Breast epithelium (tissue), 4 donors: ENCODE measurements around the gene ALDH1A3. TPM values are rescaled to one million over a fixed set of nuclear protein-coding genes. Genes with fewer than 3 reads are reported as not detected.

Source experiments
- DNase-seq, 2 donors: peaks; one replicate each; pipeline ENCODE4 v3.0.0-alpha.2; 2019; ENCODE audit warnings: low spot score in 2 of 2
- H3K27ac ChIP-seq, 2 donors: fragments of 200-600 bp; sonication (generic) in 1 of 2; one replicate each; pipeline ENCODE4 v1.5.1; 2016 to 2019; ENCODE audit warnings: mild to moderate bottlenecking in 1 of 2
- H3K27me3 ChIP-seq, 2 donors: fragments of 200-600 bp; sonication (generic) in 1 of 2; one replicate each; pipeline versions ENCODE4 v1.5.1 to v1.6.0; 2017 to 2019; ENCODE audit warnings: control low read depth in 1 of 2, mild to moderate bottlenecking in 1 of 2
- H3K36me3 ChIP-seq: fragments of 200-600 bp; one replicate; pipeline ENCODE4 v1.5.1; 2019
- H3K4me1 ChIP-seq, 2 donors: fragments of 200-600 bp; sonication (generic); one replicate each; pipeline ENCODE4 v1.5.1; 2016 to 2019; ENCODE audit warnings: control low read depth in 1 of 2
- H3K4me3 ChIP-seq, 3 donors: fragments of 200-600 bp; sonication (generic); 1 replicate in 2 of 3; 2 replicates in 1 of 3; pipeline ENCODE4 v1.5.1; 2016 to 2019; ENCODE audit warnings: mild to moderate bottlenecking in 3 of 3, moderate library complexity in 2 of 3
- H3K9me3 ChIP-seq, 2 donors: fragments of 200-600 bp; sonication (generic) in 1 of 2; one replicate each; pipeline ENCODE4 v1.5.1; 2016 to 2019; ENCODE audit warnings: control low read depth in 1 of 2
- POLR2A ChIP-seq: fragments of 450-650 bp; IDR thresholded peaks from one replicate; pipeline ENCODE4 v1.6.1; 2016; ENCODE audit warnings: antibody characterized with exemption, mild to moderate bottlenecking, moderate library complexity
- POLR2AphosphoS5 ChIP-seq, 3 donors: sonication (generic); formaldehyde crosslinking; IDR thresholded peaks; one replicate each; pipeline ENCODE4 v1.6.1; 2017; ENCODE audit warnings: antibody characterized with exemption in 3 of 3
- intact Hi-C: fragments of 100-400 bp; cut with DNase I; formaldehyde crosslinking; loops from one replicate; pipeline ENCODE4 v1.15.1; 2023; ENCODE audit warnings: low total_unique reads
- total RNA-seq, 3 donors: library from RNA; depleted of rRNA; stranded (reverse); fragments of >200 nt; gene quantifications; one replicate each; pipeline ENCODE4 v1.1.0, GENCODE V29; 2016
- TF ChIP-seq, protein P1 (sequence below), 3 donors: fragments of 450-650 bp; IDR thresholded peaks; one replicate each; pipeline ENCODE4 v1.5.1; 2016 to 2017; ENCODE audit warnings: antibody characterized with exemption in 3 of 3, mild to moderate bottlenecking in 3 of 3, moderate library complexity in 3 of 3

ALDH1A3 gene
- total RNA-seq, 3 donors from 2014 or later = 24.2 to 207 (median 44.9) TPM

DNA sequence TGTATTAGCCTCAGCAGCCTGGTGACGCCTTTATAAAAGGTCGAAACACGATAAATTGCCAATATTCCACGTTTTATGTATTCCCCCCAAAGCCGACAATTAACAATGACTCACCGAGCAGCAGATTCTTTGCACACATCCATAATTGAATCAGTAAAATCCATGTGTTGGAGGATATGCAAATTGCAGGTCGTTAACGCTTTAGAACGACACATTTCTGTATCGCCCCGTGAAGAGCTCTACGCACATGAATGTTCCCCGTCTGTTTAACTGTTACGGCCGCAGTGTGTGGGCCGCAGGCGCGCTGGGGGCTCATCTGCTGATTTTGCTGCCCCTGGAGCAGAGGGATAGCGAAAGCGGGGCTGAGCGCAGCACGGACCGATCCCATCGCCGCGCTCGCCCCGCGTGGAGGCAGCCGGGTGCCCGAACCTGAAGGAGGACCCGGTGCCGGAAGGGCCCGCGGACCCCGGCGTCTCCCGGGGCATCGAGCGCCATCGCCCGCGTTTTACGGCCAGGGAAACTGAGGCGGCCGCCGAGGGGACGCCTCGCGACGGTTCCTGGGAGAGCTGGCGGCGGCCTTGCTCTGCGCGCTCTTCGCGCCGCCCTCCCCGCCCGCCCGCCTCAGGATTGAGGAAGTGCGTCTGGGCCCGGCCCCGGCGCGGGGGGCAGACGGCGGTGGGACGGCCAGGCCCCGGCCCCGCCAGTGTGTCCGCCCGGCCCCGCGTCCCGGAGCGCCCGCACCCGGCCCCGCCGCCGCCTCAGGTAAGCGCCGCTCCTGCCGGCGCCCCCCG lies 39.3 kb downstream of the ALDH1A3 start, which contains the start of gene LRRK1:
LRRK1 (plus strand) TSS at position 668 of the 791 bp plus-strand sequence. CDS start 5,276 bp downstream, outside the sequence.
- Histone ChIP-seq H3K27me3 (no peaks in the 10 kb centered on the region), H3K27ac (peak within 1 kb of the TSS; percentile 77 to 85), H3K9me3 (no peaks in the 10 kb centered on the region), H3K36me3 (no peaks in the 10 kb centered on the region), H3K4me1 (peaks cover 0 to 5% of the 10 kb centered on the region in 2 donors), H3K4me3 (peak within 1 kb of the TSS; percentile 75 to 96 (median 82))
- TF ChIP-seq POLR2AphosphoS5 (IDR thresholded peaks at IDR 0.05) (peak in 1 of 3 donors; percentile 12), POLR2A (peak; percentile 16)
- TF ChIP-seq, protein P1, sequence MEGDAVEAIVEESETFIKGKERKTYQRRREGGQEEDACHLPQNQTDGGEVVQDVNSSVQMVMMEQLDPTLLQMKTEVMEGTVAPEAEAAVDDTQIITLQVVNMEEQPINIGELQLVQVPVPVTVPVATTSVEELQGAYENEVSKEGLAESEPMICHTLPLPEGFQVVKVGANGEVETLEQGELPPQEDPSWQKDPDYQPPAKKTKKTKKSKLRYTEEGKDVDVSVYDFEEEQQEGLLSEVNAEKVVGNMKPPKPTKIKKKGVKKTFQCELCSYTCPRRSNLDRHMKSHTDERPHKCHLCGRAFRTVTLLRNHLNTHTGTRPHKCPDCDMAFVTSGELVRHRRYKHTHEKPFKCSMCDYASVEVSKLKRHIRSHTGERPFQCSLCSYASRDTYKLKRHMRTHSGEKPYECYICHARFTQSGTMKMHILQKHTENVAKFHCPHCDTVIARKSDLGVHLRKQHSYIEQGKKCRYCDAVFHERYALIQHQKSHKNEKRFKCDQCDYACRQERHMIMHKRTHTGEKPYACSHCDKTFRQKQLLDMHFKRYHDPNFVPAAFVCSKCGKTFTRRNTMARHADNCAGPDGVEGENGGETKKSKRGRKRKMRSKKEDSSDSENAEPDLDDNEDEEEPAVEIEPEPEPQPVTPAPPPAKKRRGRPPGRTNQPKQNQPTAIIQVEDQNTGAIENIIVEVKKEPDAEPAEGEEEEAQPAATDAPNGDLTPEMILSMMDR (IDR thresholded peaks at IDR 0.05) = no peak
- DNase-seq = no peak
- intact Hi-C loops = loop anchor here (2.0 kb wide), 1 partner anchor 88 kb away; no protein-coding TSS in a partner anchor

DNA sequence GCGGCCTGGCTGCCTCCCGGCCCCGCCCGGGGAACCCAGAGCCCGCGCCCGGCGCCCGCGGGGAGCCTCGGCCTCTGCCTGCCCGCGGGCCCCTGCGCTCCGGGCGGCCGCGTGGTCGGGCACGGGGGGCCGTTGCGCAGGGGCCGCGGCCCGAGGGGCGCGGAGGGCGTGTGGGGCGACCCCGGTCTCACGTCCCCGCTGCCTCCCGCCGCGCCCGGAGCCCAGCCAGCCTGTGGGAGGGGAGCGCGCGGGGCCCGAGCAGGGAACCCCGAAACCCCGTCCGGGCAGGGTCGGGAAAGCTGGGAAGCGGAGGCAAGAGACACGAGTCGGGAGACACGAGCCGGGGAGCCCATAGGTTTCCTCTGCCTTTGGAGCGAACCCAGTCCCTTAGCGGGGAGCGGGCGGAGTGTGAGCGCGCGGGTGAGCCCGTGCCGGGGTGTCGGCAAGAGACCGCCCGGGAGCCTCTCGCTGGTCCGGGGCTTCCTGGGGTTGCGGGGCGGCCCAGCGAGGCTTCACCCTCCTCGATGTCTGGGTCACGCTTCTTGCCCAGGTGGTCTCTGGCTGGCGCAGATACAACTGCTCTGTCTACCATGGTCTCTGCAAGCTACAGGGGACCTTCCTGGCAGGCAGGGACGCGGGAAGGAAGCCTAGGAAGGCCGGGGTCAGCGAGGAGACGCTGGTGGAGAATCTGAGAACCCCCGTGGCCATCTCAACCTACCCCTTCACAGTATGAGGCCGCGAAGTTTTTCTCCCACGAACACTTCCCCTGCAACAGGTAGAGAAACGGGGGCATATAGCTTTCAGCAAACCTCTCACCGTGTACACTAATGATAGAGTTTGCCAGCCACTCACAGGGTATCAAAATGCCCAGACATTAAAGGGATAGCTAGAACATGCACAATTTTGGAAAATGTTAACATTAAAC lies 40.1 kb downstream of the ALDH1A3 start:
- TF ChIP-seq, protein P1 (IDR thresholded peaks at IDR 0.05) = no peak
- TF ChIP-seq POLR2A (no peak), POLR2AphosphoS5 (IDR thresholded peaks at IDR 0.05) (no peak)
- Histone ChIP-seq H3K9me3 (no peaks in the 10 kb centered on the region), H3K4me3 (peak overlapping the region; percentile 75 to 96 (median 82)), H3K36me3 (no peaks in the 10 kb centered on the region), H3K27me3 (no peaks in the 10 kb centered on the region), H3K27ac (peak overlapping the region; percentile 64 to 85), H3K4me1 (peaks cover 0 to 5% of the 10 kb centered on the region in 2 donors)
- intact Hi-C loops = loop anchor here (1.0 to 2.0 kb wide), 2 partner anchors 33 to 87 kb away; no protein-coding TSS in a partner anchor
- DNase-seq = no peak

DNA sequence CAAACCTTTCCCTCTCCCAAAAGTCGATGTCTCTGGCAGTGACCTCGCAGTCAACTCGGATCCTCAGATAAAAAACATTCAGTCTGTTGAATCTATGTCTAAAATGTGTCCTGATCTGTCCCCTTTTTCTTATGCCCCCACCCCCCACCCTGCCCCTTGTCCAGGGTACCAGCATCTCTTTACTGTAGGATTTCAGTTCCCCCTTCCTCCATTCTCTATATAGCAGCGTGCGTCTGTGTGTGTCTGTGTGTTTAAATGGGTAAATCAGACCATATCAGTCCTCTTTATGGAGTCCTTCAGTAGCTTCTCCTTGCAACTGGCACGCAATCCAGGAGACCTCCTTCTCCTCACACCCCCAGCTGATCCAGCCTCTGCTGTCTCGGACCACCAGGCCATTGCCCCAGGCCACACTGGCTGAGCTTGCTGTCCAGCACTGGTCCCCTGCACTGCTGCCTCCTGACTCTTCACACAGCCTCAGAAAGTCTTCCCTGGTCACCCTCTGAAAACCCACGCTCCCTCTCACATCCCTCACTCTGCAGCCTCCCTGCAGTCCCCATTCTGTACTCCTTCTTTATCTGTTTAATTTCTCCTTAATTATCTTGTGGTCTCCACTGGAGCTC lies 41.0 kb downstream of the ALDH1A3 start:
- peak overlapping the region in 2 of 3 donors; percentile 82 to 96 for H3K4me3 ChIP-seq

DNA sequence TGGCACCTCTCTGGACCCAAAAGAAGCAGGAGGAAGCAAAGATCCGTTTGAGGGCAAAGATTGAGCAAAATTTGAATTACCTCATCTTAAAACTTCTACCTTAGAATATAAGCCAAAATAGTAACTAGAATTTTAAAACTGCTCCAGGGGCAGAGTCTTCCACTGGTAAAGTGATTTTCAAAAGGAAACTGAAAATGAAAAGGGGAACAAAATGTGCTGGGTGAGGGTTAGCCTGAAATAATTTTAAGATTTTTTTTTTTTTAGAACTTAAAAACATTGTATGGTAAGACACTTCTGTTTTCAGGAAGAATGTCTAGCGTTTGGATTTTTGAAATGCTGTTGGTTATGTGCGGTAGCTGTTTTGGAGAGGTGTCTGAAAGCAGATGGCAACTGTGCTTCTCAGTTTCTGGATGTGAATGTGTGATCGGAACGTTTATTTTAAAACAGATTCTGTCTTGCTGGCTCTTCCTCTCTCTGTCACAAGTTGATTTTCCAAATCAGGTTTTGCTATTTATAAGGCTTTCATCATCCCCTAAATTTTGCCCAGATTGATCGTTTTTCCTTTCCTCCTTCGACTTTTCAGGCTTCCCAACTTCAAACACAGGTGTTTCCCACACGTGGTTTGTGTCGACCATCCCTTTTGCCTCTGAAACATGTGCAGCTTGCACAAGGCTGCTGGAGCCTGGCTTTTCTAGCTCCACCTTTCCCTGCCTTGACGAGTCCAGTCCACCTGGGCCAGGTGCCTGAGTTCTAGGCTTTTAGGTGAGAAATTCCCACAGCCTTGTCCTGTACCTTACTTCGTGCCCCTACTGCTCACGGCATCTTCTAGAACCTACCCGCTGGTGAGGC lies 42.8 kb downstream of the ALDH1A3 start:
- H3K36me3 ChIP-seq = no peaks in the 10 kb centered on the region
- H3K9me3 ChIP-seq = no peaks in the 10 kb centered on the region
- no peaks in the 10 kb centered on the region for H3K27me3 ChIP-seq
- intact Hi-C loops = no loop called here
- TF ChIP-seq POLR2AphosphoS5 (IDR thresholded peaks at IDR 0.05) (no peak), POLR2A (no peak)
- TF ChIP-seq, protein P1 (IDR thresholded peaks at IDR 0.05) = no peak
- H3K4me1 ChIP-seq = peaks cover 0 to 5% of the 10 kb centered on the region in 2 donors
- no peak overlapping the region for H3K27ac ChIP-seq
- DNase-seq = no peak
- no peak overlapping the region for H3K4me3 ChIP-seq

More for the DNA sequence above, 41.0 kb downstream of the ALDH1A3 start:
- peaks cover 0 to 5% of the 10 kb centered on the region in 2 donors for H3K4me1 ChIP-seq
- H3K9me3 ChIP-seq = no peaks in the 10 kb centered on the region
- H3K36me3 ChIP-seq = no peaks in the 10 kb centered on the region
- no peak for TF ChIP-seq POLR2AphosphoS5 (IDR thresholded peaks at IDR 0.05)
- TF ChIP-seq, protein P1 (IDR thresholded peaks at IDR 0.05) = no peak
- no peak for TF ChIP-seq POLR2A
- H3K27me3 ChIP-seq = no peaks in the 10 kb centered on the region
- DNase-seq = no peak
- H3K27ac ChIP-seq = no peak overlapping the region
- intact Hi-C loops = loop anchor here (1.0 kb wide), 1 partner anchor 34 kb away; no protein-coding TSS in a partner anchor
